D721Med (cell line): ENCODE measurements around the gene PPP1R9A.
A peak's percentile ranks its signal among the peaks of the same experiment; 100 is the strongest.

Experiments used
- DNase-seq: peaks from one replicate; pipeline ENCODE4 v3.0.0; 2011; ENCODE audit warnings: low spot score; ENCODE audit not compliant: insufficient read length
- FAIRE-seq: peaks from 2 replicates; lab custom pipeline; 2011; peaks lifted over from hg19 to GRCh38; lab: Jason Lieb, UNC
- CTCF ChIP-seq: IDR thresholded peaks from 2 replicates; pipeline ENCODE4 v1.5.1; 2012; ENCODE audit warnings: mild to moderate bottlenecking, control low read depth; ENCODE audit not compliant: insufficient read depth; ENCODE audit errors: missing control alignments

Gene PPP1R9A

DNA sequence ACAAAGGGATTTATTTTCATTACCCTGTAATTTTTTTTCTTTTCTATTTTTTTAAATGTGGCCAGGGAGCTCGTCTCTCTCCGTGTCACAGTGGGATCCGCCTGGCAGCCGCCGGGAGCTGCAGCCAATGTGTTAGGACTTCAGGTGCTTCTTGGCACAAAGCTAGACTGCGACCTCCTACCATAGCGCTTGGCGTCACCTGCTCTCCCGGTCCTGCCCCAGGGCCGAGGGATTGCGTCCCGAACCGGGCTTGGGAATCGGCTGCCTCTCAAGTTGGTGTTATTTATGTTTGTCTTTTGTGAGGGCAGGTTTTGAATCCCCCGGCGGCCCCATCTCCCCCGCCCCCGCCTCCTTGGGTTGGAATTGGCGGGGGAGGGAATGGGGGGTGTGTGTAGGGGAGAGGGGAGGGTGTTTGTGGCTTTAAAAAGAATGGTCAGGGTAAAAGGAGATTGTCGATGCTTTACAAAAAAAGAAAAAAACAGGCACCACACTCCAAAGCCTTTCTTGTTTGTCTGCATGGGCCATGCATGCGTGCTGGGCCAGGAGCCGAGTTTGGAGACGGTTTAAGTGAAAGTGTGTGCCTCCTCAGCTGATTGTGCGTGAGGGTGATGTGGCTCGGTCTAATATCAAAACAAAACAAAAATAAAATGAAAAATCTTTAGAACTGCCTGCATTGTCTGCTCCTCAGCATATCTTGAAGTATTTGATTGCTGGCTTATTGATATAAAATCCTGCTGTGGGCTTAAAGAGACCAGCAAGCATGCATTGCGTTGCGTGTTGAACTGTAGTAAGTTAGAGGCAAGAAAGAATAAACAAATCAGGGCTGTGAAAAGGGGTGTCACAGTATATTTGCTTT is 1.2 kb downstream of the PPP1R9A start:
- DNase-seq (no peak), FAIRE-seq (no peak)
- no peak for TF ChIP-seq CTCF

- FAIRE-seq = peak; percentile 48
- DNase-seq = no peak
- TF ChIP-seq CTCF = no peak
Observed at GRCh38 chr7:94909179-94909466, 1.7 kb downstream of the PPP1R9A start.

DNA sequence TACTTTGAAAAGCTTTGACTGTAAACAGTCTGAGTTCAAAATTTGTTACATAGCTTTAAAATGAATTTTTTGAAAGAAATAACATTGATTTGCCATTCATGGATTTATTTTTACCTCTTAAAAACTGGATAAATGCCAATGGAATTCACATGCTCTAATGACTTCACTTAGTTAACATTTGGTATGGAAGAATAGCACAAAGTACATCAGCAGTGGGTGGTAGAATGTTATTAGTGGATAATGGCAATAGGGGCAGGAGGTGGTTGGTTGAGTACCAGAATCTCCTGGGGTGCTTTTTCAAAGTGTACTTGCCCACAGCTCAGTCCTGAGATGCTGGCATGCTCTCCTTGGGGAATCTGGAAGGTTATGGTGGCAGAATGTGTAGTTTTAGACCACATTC is 4.7 kb downstream of the PPP1R9A start:
- TF ChIP-seq CTCF = no peak
- no peak for FAIRE-seq
- DNase-seq = no peak

DNA sequence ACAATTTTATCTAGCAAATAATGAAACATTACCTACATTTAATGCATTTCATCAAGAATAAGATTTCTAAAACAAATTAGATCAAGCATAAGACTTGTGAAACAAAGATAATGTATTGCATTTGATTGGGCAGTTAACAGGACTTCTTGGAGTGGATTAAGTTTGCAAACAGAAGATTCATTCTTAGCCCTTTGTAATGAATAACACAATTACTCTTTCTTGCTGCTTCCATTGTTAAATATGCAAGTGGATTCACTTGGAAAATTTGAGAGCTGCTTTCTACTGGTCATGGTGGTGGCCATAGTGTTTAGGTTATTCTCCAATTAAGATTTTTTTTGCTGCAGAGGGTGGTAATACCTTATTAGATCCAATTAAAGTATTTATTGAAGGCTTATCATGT is 6.0 kb downstream of the PPP1R9A start:
- no peak for DNase-seq
- no peak for TF ChIP-seq CTCF
- FAIRE-seq = no peak

- DNase-seq = no peak
- no peak for TF ChIP-seq CTCF
- no peak for FAIRE-seq
Observed at GRCh38 chr7:94921911-94922310, 14.5 kb downstream of the PPP1R9A start.

DNA sequence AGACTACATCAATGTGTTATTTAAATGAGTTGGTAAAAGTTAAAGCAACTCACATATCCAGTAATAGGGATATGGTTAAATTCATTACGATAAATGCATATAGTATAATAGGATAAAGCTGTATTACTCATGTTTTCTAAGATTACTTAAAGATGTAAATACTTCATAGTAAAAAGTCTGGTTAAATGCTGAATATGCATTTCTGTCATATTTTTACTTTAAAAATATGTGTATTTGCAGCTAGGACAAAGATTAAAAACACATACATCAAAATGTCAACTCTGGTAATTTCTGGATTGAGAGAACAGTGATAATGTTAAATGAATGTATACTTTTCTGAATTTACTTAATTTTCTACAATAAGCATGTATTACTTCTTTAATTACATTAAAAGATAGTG is 15.1 kb downstream of the PPP1R9A start:
- DNase-seq = no peak
- TF ChIP-seq CTCF = no peak
- FAIRE-seq = no peak

DNA sequence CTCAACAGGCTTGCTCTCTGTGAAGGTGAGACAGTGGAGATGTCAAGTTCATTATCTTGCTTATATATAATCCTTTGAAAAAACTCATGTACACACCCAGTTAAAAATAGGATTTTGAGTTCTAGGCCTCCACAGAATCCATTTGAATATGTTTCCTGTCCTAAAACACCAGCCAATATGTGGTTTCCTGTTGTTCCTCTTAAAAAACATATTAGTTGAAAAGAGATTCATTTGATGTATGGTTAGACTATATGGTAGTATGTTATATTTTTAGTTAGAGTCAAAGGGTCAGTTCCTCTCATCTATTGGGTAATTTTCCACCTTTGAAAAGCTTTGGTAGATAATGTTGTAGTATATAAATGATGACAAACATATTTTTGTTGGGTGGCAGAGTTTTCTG is 16.0 kb downstream of the PPP1R9A start:
- FAIRE-seq = no peak
- no peak for DNase-seq
- no peak for TF ChIP-seq CTCF
